GM19372 (cell line): ENCODE measurements around the gene UBASH3B.

Experiments used
- ATAC-seq: cut with Tn5 transposase; IDR thresholded peaks from one replicate; pipeline ENCODE4 v1.9.1; 2021; ENCODE audit warnings: mild to moderate bottlenecking, low read depth, moderate library complexity; ENCODE audit not compliant: unreplicated experiment

The UBASH3B gene

GRCh38 chr11:122646549-122647340 is 8.8 kb upstream of the UBASH3B start:
- ATAC-seq, result no peak

GRCh38 chr11:122647736-122648275 is 7.7 kb upstream of the UBASH3B start:
- ATAC-seq, result no peak

GRCh38 chr11:122649116-122649515 is 6.4 kb upstream of the UBASH3B start:
- ATAC-seq, result no peak

- ATAC-seq, result no peak
Measured at GRCh38 chr11:122650619-122651018, 4.9 kb upstream of the UBASH3B start.

GRCh38 chr11:122652495-122652894 is 3.0 kb upstream of the UBASH3B start:
- ATAC-seq, result no peak

GRCh38 chr11:122653916-122654585 is 1.5 kb upstream of the UBASH3B start:
- no peak for ATAC-seq

GRCh38 chr11:122656073-122656630 is 630 bp downstream of the UBASH3B start:
- ATAC-seq, result peak; percentile 57

- ATAC-seq, result no peak
Measured at GRCh38 chr11:122656631-122657101, 1.1 kb downstream of the UBASH3B start.

- ATAC-seq, result no peak
Measured at GRCh38 chr11:122659676-122660554, 4.4 kb downstream of the UBASH3B start.

- no peak for ATAC-seq
Measured at GRCh38 chr11:122661182-122661945, 5.8 kb downstream of the UBASH3B start.

- ATAC-seq, result no peak
Measured at GRCh38 chr11:122663056-122663740, 7.7 kb downstream of the UBASH3B start.

GRCh38 chr11:122663764-122664163 is 8.2 kb downstream of the UBASH3B start:
- no peak for ATAC-seq

GRCh38 chr11:122664188-122664587 is 8.7 kb downstream of the UBASH3B start:
- no peak for ATAC-seq

GRCh38 chr11:122665861-122666260 is 10.3 kb downstream of the UBASH3B start:
- ATAC-seq, result no peak

- ATAC-seq, result no peak
Measured at GRCh38 chr11:122666743-122667142, 11.2 kb downstream of the UBASH3B start.

- ATAC-seq, result no peak
Measured at GRCh38 chr11:122668562-122669090, 13.1 kb downstream of the UBASH3B start.

GRCh38 chr11:122670131-122670530 is 14.6 kb downstream of the UBASH3B start:
- no peak for ATAC-seq

GRCh38 chr11:122671400-122671891 is 15.9 kb downstream of the UBASH3B start:
- ATAC-seq, result no peak

- ATAC-seq, result no peak
Measured at GRCh38 chr11:122672892-122673291, 17.4 kb downstream of the UBASH3B start.
